Measurements from ENCODE around the gene SLC13A5. TPM values are rescaled to one million over a fixed set of nuclear protein-coding genes. Genes with fewer than 3 reads are reported as not detected.

The SLC13A5 gene
- total RNA-seq, 1 experiment from 2014 or later: 0.07 TPM

DNA sequence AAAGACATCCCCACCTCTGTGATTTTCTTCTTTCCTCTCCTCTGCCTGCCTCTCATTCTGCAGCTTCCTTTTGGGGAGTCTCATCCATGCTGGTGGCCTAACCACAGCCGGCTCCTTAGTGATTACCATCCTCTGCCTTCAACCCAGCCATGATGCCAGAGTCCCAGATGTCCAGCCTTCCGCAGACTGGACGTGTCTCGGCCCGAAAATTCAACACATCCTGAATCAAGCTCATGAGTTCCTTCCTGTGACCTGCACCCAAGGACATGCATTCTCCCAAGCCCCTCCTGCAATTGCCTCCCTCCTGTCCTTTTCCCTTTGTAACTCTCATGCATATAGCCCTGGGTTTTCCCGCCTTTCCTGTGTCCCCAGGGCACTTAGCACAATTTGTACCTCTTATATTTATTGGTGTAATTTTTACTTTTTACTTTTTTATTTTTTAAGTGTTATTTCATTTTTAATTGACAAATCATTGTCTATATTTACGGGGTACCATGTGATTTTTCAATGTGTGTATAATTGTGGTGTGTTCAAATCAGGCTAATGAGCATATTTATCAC is 1.2 kb upstream of the SLC13A5 start:
- H3K27ac ChIP-seq (ENCODE audit: low read depth, low read length): no peak overlapping the region
- H3K4me3 ChIP-seq (replicated peaks in 1 of 2; ENCODE audit: low read depth in 1 of 2, low read length in 2 of 2): no peak overlapping the region
- H2AFZ ChIP-seq (ENCODE audit: low read depth, low read length, poor library complexity, severe bottlenecking): no peak overlapping the region
- ChIA-PET POLR2A (no interaction called here), RAD21 (ENCODE audit: low non-redundant PET in 1 of 2, low total read pairs in 2 of 2, uncharacterized antibody in 2 of 2, unreplicated experiment in 2 of 2) (no interaction called here), CTCF (interaction anchor here (3.1 kb wide), 1 partner anchor 13 kb away, joined by 10 read pairs; no protein-coding TSS in a partner anchor)
- no peaks in the 10 kb centered on the region for H3K79me2 ChIP-seq (ENCODE audit: insufficient read depth, low read length)
- H3K9me2 ChIP-seq (ENCODE audit: insufficient read depth): no peaks in the 10 kb centered on the region
- intact Hi-C loops (cut with micrococcal nuclease): no loop called here
- no peak overlapping the region for H3K4me2 ChIP-seq (ENCODE audit: low read length)
- ATAC-seq: no peak
- H3K36me3 ChIP-seq (ENCODE audit: control insufficient read depth in 1 of 2, insufficient read depth in 2 of 2, low read length in 2 of 2): no peaks in the 10 kb centered on the region
- H3K4me1 ChIP-seq (ENCODE audit: control insufficient read depth in 1 of 2, insufficient read depth in 2 of 2, low read length in 2 of 2): peaks cover 8% of the 10 kb centered on the region in 2 experiments; a peak in 3 of 4 replicates
- no peak overlapping the region for H3K9ac ChIP-seq (ENCODE audit: low read length)
- no TSS peak for BruUV-seq (replicated peaks)
- no peaks in the 10 kb centered on the region for H4K20me1 ChIP-seq (ENCODE audit: insufficient read depth)
- TF ChIP-seq RAD21 (IDR thresholded peaks at IDR 0.05; ENCODE audit: low read depth): no peak
- TF ChIP-seq REST (IDR thresholded peaks at IDR 0.05; ENCODE audit: low read depth): no peak
- TF ChIP-seq SRF (IDR thresholded peaks at IDR 0.05; ENCODE audit: low read depth): no peak
- no peak for TF ChIP-seq ZFX (IDR thresholded peaks at IDR 0.05)
- no peak for TF ChIP-seq TCF7L2 (IDR thresholded peaks at IDR 0.05; ENCODE audit: borderline replicate concordance, extremely low read depth, insufficient read depth, insufficient read length)
- no peak for TF ChIP-seq EZH2 (IDR thresholded peaks at IDR 0.05)
- TF ChIP-seq EZH2phosphoT487 (IDR thresholded peaks at IDR 0.05; ENCODE audit: borderline replicate concordance): no peak
- TF ChIP-seq SP1 (IDR thresholded peaks at IDR 0.05; ENCODE audit: low read depth): no peak
- no peak for TF ChIP-seq ZNF274 (IDR thresholded peaks at IDR 0.05; ENCODE audit: low read depth, low read length)
- no peak for TF ChIP-seq JUND (IDR thresholded peaks at IDR 0.05)
- no peak for TF ChIP-seq CEBPB (IDR thresholded peaks at IDR 0.05; ENCODE audit: low read depth)
- no peak for TF ChIP-seq ZBTB33 (IDR thresholded peaks at IDR 0.05; ENCODE audit: extremely low read depth, insufficient replicate concordance, low read length)
- TF ChIP-seq POLR2AphosphoS5 (IDR thresholded peaks at IDR 0.05; ENCODE audit: low read depth, low read length): no peak
- no peak for TF ChIP-seq ELF1 (IDR thresholded peaks at IDR 0.05; ENCODE audit: borderline replicate concordance, low read depth)
- TF ChIP-seq CTCF (IDR thresholded peaks at IDR 0.05 in 2 of 3, conservative IDR thresholded peaks at IDR 0.05 in 1 of 3; ENCODE audit: borderline replicate concordance in 1 of 3, insufficient read depth in 1 of 3, low read depth in 2 of 3, low read length in 2 of 3): no peak
- TF ChIP-seq, protein P1, sequence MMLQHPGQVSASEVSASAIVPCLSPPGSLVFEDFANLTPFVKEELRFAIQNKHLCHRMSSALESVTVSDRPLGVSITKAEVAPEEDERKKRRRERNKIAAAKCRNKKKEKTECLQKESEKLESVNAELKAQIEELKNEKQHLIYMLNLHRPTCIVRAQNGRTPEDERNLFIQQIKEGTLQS (IDR thresholded peaks at IDR 0.05): no peak
- no peaks in the 10 kb centered on the region for H3K27me3 ChIP-seq (ENCODE audit: insufficient read depth, low read length)
- no peak for DNase-seq (ENCODE audit: low read depth, low spot score)
- H3K9me3 ChIP-seq (ENCODE audit: control insufficient read depth in 1 of 2, insufficient read depth in 1 of 2, low read depth in 1 of 2, low read length in 2 of 2): no peaks in the 10 kb centered on the region
